Calu3 (cell line): ENCODE measurements around the gene OLFM2. TPM values are rescaled to one million over a fixed set of nuclear protein-coding genes. Genes with fewer than 3 reads are reported as not detected.

Source experiments
- BruUV-seq: library from RNA; stranded (reverse); fragments of 400-500 nt; replicated peaks from 2 replicates; lab custom pipeline; 2021; lab: Mats Ljungman, UMichigan
- CTCF ChIA-PET: fragments of 300-600 bp; sonication (Branson Sonifier 250); formaldehyde crosslinking; loops from one replicate; lab custom pipeline; 2022; ENCODE audit warnings: antibody characterized with exemption; lab: Charles Lee
- DNase-seq: peaks from one replicate; pipeline ENCODE4 v3.0.0; 2022
- H3K27ac Mint-ChIP-seq: one replicate; pipeline ENCODE4 v1.8.0; 2022; ENCODE audit warnings: mixed read lengths; ENCODE audit not compliant: unreplicated experiment
- H3K27me3 Mint-ChIP-seq: one replicate; pipeline ENCODE4 v1.8.0; 2022; ENCODE audit warnings: mixed read lengths; ENCODE audit not compliant: unreplicated experiment
- H3K36me3 Mint-ChIP-seq: one replicate; pipeline ENCODE4 v1.8.0; 2022; ENCODE audit warnings: mild to moderate bottlenecking, moderate library complexity, mixed read lengths; ENCODE audit not compliant: insufficient read depth, unreplicated experiment
- H3K4me1 Mint-ChIP-seq: one replicate; pipeline ENCODE4 v1.8.0; 2022; ENCODE audit warnings: mild to moderate bottlenecking, low read depth, mixed read lengths; ENCODE audit not compliant: unreplicated experiment
- H3K4me3 Mint-ChIP-seq: one replicate; pipeline ENCODE4 v1.8.0; 2022; ENCODE audit warnings: mild to moderate bottlenecking, low read depth, moderate library complexity, mixed read lengths; ENCODE audit not compliant: unreplicated experiment
- H3K9me3 Mint-ChIP-seq: one replicate; pipeline ENCODE4 v1.8.0; 2022; ENCODE audit warnings: low read depth, mixed read lengths; ENCODE audit not compliant: unreplicated experiment
- CTCF ChIP-seq: fragments of 200-600 bp; IDR thresholded peaks from one replicate; pipeline ENCODE4 v1.8.0; 2022; ENCODE audit warnings: antibody characterized with exemption; ENCODE audit not compliant: unreplicated experiment
- intact Hi-C: fragments of 100-400 bp; cut with micrococcal nuclease; formaldehyde crosslinking; loops from one replicate; pipeline ENCODE4 v1.10.0; 2022; ENCODE audit not compliant: unreplicated experiment
- total RNA-seq: library from RNA; stranded (reverse); gene quantifications from 2 replicates; pipeline ENCODE4 v1.2.3, GENCODE V29; 2022

Gene OLFM2
- total RNA-seq, 1 experiment from 2014 or later = 11.2 TPM

DNA sequence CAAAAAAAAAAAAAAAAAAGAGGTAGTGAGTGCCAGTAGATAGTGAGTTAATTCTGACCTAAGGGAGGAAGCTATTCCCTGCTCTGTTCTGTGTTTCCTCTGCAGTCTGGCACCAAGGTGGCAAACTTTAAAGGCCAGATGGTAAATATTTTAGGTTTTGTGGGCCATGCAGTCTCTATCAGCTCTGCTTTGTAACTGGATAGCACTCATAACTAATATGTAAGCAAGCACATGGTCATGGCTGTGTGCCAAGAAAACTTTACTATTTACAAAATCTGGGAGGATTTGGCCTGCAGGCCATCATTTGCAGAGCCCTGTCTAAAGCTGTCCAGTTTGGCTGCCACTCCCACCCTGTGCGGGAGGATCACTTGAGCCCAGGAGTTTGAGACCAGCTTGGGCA lies 96.9 kb downstream of the OLFM2 start:
- Mint-ChIP-seq H3K9me3 (no peaks in the 10 kb centered on the region), H3K4me3 (no peak overlapping the region), H3K36me3 (peaks cover 50% of the 10 kb centered on the region), H3K27ac (no peak overlapping the region), H3K27me3 (no peaks in the 10 kb centered on the region), H3K4me1 (peaks cover 6% of the 10 kb centered on the region)
- no peak for DNase-seq
- no peak for TF ChIP-seq CTCF
- intact Hi-C loops = no loop called here
- BruUV-seq = no TSS peak
- CTCF ChIA-PET = interaction anchor here (0.9 kb wide), 1 partner anchor 498 kb away, joined by 3 read pairs; no protein-coding TSS in a partner anchor

GRCh38 chr19:9838324-9838723 lies 98.0 kb downstream of the OLFM2 start:
- Mint-ChIP-seq H3K27me3 (no peaks in the 10 kb centered on the region), H3K27ac (no peak overlapping the region), H3K4me1 (peaks cover 6% of the 10 kb centered on the region), H3K36me3 (peaks cover 51% of the 10 kb centered on the region), H3K9me3 (no peaks in the 10 kb centered on the region), H3K4me3 (no peak overlapping the region)
- intact Hi-C loops = no loop called here
- no peak for DNase-seq
- CTCF ChIA-PET = no interaction called here
- no TSS peak for BruUV-seq
- no peak for TF ChIP-seq CTCF

GRCh38 chr19:9836021-9836420 lies 100.3 kb downstream of the OLFM2 start:
- no peak overlapping the region for H3K27ac Mint-ChIP-seq
- H3K4me3 Mint-ChIP-seq = peak overlapping the region; percentile 82
- H3K9me3 Mint-ChIP-seq = no peaks in the 10 kb centered on the region
- intact Hi-C loops = no loop called here
- H3K4me1 Mint-ChIP-seq = peaks cover 6% of the 10 kb centered on the region
- DNase-seq = no peak
- no peak for TF ChIP-seq CTCF
- CTCF ChIA-PET = no interaction called here
- peaks cover 41% of the 10 kb centered on the region for H3K36me3 Mint-ChIP-seq
- no peaks in the 10 kb centered on the region for H3K27me3 Mint-ChIP-seq
- no TSS peak for BruUV-seq

DNA sequence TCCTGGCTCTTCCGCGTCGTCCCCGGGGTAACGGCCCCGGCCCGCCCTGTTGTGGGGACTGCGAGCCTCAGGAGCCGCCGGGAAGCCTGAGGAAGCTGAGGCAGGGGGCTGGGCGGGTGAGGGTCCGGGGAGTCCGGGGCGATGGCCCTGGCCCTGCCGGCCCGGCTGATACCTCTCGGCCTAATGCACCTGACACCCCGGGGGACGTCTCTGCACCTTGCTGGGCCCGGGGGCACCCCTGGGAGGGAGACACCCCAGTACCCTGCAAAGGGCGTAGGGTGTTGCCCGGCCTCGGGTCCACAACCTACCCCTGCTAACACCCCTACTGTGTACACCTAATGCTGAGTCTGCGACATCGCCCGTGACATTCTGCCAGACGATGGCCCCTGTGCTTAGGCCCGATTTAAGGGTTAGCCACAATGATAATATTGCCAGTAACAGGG lies 100.8 kb downstream of the OLFM2 start:
- Mint-ChIP-seq H3K4me1 (peaks cover 6% of the 10 kb centered on the region), H3K36me3 (peaks cover 40% of the 10 kb centered on the region), H3K4me3 (peak overlapping the region; percentile 82), H3K9me3 (no peaks in the 10 kb centered on the region), H3K27me3 (no peaks in the 10 kb centered on the region), H3K27ac (no peak overlapping the region)
- TF ChIP-seq CTCF = no peak
- intact Hi-C loops = no loop called here
- no TSS peak for BruUV-seq
- CTCF ChIA-PET = interaction anchor here (0.5 kb wide), 1 partner anchor 253 kb away, joined by 3 read pairs; no protein-coding TSS in a partner anchor
- DNase-seq = no peak
